RKO (cell line): Measurements from ENCODE around the gene KCNH1.

Source experiments
- DNase-seq: peaks from one replicate; pipeline ENCODE4 v3.0.0-alpha.2; 2016; ENCODE audit warnings: low spot score

KCNH1 gene, protein sequence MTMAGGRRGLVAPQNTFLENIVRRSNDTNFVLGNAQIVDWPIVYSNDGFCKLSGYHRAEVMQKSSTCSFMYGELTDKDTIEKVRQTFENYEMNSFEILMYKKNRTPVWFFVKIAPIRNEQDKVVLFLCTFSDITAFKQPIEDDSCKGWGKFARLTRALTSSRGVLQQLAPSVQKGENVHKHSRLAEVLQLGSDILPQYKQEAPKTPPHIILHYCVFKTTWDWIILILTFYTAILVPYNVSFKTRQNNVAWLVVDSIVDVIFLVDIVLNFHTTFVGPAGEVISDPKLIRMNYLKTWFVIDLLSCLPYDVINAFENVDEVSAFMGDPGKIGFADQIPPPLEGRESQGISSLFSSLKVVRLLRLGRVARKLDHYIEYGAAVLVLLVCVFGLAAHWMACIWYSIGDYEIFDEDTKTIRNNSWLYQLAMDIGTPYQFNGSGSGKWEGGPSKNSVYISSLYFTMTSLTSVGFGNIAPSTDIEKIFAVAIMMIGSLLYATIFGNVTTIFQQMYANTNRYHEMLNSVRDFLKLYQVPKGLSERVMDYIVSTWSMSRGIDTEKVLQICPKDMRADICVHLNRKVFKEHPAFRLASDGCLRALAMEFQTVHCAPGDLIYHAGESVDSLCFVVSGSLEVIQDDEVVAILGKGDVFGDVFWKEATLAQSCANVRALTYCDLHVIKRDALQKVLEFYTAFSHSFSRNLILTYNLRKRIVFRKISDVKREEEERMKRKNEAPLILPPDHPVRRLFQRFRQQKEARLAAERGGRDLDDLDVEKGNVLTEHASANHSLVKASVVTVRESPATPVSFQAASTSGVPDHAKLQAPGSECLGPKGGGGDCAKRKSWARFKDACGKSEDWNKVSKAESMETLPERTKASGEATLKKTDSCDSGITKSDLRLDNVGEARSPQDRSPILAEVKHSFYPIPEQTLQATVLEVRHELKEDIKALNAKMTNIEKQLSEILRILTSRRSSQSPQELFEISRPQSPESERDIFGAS

DNA sequence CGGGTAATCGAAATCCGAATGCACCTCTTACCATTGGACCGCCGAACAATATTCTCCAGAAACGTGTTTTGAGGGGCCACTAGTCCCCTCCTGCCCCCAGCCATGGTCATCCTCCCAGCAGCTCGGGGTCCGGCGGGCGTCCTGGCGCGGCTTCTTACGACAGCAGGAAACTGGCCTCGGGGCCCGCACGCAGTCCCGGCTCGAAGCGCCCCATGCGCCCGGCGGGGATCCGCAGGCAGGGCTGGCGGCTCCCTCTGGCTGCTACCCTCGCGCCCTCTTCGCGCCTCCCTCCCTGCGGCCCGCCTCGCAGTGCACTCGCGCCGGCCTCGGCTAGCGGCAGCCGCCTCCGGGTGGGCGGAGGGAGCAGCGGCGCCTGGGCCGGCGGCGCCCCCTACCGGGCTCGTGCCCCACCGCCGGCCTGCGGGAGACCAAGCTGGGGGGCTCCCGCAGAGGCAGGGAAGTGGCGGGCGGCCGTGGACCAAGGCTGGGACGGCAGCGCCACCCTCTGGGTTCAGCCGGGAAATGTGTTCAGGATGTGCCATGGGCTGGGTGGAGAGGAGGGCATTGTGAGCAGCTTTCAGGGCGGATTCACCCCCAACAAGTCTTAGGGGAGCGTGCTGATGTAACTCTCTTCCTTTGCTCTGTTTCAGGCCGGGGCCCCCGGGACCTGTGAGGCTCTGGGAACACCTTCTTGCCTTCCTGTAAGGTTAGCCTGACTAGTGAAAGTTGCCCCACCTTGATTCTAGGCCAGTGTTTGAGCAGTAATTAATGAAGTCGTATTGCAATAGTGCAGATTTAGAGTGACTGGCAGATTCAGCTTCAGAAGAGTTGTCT lies at the start of gene KCNH1:
TSS of gene KCNH1 (minus strand) at position 313 of the 834 bp plus-strand sequence. CDS start at position 110, 203 bp downstream.
- no peak for DNase-seq

DNA sequence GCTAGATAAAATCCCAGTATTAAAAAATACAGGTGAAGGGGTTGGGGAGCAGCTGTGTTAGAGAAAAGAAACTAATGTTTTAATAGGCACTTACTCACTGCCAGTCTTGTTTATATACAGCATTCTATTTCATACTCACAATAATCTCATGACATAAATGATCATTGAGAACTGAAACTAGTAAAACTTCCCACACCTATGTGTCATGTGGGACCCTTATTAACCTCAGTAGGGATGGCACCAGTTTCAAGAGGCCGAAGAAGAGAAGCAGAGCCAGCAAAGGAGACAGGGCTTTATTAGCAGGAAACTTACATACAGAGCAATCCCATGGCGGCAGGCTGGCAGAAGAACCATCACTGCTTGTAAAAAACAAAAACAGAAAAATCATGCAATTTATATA lies 48.8 kb upstream of the KCNH1 start:
- DNase-seq = no peak

DNA sequence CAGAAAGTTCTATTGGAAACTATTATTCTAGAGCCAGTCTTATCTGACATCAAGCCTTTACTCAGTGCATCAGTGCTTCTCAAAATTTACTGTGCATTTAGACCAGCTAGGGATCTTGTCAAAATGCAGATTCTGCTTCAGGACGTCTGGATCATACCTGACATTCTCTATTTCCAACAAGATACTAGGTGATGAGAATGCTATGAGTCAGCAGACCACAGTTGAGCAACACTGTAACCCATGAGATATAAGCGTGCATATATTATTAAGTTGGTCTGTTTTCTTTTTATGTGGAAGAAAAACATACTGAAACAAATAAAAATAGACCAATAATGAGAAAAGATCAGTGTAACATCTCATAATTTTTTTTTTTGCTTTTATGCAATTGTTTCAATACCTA lies 40.4 kb upstream of the KCNH1 start:
- no peak for DNase-seq

- DNase-seq = no peak
Observed at GRCh38 chr1:211172657-211173056, 38.7 kb upstream of the KCNH1 start.

DNA sequence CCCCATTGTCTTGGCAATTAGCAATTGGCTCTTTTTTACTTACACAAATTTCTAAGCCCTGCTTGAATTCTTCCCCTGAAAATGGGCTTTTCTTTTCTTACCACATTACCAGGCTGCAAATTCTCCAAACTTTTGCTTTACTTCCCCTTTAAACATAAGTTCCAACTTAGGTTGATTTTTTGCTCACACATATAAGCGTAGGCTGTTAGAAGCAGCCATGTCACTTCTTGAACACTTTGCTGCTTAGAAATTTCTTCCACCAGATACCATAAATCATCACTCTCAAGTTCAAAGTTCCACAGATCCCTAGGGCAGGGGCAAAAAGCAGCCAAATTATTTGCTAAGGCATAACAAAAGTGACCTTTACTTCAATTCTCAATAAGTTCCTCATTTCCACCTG lies 35.4 kb upstream of the KCNH1 start:
- DNase-seq = no peak

GRCh38 chr1:211158866-211159265 lies 24.9 kb upstream of the KCNH1 start:
- no peak for DNase-seq

- DNase-seq = no peak
Observed at GRCh38 chr1:211155040-211155439, 21.1 kb upstream of the KCNH1 start.

DNA sequence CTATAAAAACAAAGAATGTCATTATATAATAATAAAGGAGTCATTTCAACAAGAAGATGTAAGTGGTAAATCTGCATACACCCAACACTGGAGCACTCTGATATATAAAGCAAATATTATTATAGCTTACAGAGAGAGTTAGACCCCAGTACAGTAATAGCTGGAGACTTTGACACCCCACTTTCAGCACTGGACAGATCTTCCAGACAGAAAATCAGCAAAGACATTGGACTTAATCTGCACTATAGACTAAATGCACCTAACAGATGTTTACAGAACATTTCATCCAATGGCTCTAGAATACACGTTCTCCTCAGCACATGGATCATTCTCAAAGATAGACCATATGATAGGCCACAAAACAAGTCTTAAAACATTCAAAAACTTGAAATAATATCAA lies 20.0 kb upstream of the KCNH1 start:
- no peak for DNase-seq

- no peak for DNase-seq
Observed at GRCh38 chr1:211148366-211148765, 14.4 kb upstream of the KCNH1 start.

DNA sequence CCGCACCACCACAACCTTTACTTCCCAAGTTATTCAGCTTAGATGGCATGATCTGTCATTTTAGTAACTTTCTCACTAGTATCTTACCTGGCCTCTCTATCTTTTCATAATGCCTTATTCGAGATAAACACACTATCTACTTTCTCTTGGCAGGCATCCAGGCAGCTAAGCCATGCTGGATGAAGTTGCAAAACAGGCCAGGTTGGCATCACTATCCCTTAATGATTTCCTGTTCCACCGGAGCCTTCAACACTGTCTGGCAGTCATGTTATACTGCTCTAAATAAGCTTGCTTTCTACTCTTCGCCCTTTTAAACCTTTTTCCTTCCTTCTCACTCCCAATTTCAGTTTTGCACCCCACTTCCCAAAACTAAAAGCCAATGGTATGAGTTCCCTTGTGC lies 12.0 kb upstream of the KCNH1 start:
- no peak for DNase-seq

GRCh38 chr1:211135342-211135950 lies 1.5 kb upstream of the KCNH1 start:
- DNase-seq = peak; percentile 74

DNA sequence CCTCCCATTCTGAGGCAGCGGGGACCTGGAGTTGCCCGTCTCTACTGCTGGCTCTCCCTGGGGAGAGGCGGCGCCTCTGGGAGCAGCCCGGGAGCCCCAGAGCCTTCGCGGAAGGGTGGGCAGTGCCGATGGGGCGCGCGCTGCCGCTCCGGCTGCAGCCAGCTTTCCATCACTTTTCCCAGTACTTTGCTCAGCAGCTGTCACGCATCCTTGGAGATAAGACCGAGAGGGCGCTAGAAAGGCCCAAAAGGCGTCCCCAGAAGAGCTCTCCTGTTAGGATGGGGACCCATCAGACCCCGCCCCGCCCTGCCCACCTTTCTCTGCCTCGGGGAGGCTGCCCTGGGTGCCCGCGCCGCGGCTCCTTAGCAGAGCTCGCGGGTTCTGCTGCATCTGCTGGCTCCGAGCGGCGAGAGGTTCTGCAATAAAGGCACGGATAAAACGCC lies 534 bp downstream of the KCNH1 start:
- no peak for DNase-seq

DNA sequence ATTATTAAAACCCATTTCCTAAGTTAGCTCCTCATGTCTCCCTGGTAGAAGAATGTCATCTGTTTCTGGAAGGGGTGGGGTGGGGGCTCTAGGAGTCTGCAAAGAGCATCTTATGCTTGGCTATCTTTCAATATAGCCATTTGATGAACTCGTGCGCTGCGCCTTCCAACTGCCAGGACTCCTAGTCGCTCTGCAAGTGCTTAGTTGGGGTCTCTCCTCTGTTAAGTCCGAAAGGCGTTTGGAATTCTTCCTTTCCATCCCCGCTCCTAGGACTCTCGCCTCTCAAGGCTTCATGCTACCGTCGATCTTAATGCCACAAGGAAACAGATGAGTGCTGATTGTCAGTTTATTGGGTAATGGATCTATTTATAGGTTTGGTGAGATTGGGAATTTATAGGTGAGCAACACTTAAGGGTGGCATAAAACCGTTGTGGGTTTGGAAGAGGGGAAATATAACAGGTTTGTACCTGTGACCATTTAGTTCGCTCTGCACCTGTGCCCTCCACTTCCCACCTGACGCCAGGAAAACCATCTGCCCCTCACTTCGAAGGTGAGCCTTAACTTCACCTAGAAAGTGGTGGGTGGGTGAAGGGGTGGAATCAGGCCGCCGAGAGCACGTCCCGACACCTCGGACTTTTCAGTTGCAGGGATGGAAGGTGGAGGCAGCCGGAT lies 1.1 kb downstream of the KCNH1 start:
- no peak for DNase-seq

- DNase-seq = no peak
Observed at GRCh38 chr1:211129776-211130175, 4.2 kb downstream of the KCNH1 start.

GRCh38 chr1:211127166-211127565 lies 6.8 kb downstream of the KCNH1 start:
- no peak for DNase-seq

GRCh38 chr1:211126622-211127021 lies 7.3 kb downstream of the KCNH1 start:
- no peak for DNase-seq

- no peak for DNase-seq
Observed at GRCh38 chr1:211118407-211119102, 15.4 kb downstream of the KCNH1 start.

DNA sequence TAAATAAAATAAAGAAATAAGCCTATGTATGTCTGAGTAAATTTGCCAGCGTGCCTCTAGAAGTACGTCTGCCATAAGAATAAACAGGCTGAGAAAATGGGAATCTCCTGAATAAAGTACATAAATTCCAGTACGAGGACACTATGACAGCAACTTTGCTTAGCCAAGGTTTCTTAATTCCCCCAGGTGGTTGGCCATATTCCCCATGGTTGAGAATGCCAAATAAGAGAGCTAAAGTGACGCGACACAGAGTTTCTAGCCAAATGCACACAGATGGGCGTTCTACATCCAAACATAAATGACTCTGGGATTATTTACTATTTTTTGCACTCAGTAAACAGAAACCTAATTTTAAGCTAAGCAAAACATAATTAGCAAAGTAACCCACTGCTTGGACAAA lies 19.5 kb downstream of the KCNH1 start:
- no peak for DNase-seq

DNA sequence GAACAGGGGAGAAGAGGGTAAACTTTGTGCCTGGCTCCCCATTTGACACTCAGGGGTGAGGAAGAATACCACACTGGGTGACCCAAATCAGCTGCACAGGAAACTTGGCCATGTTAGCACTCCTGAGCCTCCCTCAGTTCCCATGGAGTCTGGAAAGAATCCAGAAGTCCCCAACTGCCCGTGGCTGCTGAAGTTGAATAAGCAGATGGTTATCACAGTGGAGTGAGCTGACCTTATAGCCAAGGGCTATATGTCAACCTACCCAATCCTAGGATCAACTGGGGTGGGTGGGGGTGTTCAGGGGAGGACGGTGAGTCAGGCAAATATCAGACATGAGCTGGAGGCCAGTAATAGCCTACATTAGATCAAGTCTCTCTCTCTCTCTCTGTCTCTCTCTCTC lies 20.4 kb downstream of the KCNH1 start:
- no peak for DNase-seq

GRCh38 chr1:211111351-211111750 lies 22.6 kb downstream of the KCNH1 start:
- DNase-seq = no peak
